ENCODE data around the gene KRTAP5-7.
"Not testable (repeated sequence)": the region's sequence is repeated elsewhere in the genome, so short reads cannot be mapped to it uniquely, and the experiment has no call there.

Gene KRTAP5-7, protein sequence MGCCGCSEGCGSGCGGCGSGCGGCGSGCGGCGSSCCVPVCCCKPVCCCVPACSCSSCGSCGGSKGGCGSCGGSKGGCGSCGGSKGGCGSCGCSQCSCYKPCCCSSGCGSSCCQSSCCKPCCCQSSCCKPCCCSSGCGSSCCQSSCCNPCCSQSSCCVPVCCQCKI

DNA sequence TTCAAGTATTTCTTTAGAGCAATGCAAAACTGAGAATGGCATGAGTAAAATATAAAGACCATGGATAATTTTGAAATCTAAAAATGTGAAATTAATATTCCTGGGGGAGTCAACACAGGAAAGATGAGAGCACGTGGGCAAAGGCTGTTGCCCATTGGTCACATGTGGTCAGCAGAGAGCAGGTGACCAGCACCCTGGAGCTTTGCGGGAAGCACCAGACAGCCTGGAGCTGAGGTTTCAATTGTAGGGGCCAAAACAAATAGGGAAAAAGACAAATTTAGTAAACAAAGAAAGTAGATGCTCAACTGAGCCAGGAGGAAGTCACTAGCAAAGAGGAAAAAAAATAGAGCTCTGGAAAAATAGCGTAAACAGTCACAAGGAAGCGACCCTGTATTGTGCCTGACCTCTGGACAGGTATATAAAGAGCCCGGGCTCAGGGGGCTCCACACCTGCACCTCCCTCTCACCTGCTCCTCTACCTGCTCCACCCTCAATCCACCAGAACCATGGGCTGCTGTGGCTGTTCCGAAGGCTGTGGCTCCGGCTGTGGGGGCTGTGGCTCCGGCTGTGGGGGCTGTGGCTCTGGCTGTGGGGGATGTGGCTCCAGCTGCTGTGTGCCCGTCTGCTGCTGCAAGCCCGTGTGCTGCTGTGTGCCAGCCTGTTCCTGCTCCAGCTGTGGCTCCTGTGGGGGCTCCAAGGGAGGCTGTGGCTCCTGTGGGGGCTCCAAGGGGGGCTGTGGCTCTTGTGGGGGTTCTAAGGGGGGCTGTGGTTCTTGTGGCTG is at the start of gene KRTAP5-7:
Gene KRTAP5-7 (plus strand): TSS at position 472 of the 780 bp plus-strand sequence. CDS start 34 bp downstream, at position 506.
- DNase-seq = not testable (repeated sequence)

- no peak for DNase-seq
Observed at GRCh38 chr11:71477641-71478527, 49.2 kb upstream of the KRTAP5-7 start.

GRCh38 chr11:71478528-71478840 is 48.6 kb upstream of the KRTAP5-7 start:
- DNase-seq = no peak

DNA sequence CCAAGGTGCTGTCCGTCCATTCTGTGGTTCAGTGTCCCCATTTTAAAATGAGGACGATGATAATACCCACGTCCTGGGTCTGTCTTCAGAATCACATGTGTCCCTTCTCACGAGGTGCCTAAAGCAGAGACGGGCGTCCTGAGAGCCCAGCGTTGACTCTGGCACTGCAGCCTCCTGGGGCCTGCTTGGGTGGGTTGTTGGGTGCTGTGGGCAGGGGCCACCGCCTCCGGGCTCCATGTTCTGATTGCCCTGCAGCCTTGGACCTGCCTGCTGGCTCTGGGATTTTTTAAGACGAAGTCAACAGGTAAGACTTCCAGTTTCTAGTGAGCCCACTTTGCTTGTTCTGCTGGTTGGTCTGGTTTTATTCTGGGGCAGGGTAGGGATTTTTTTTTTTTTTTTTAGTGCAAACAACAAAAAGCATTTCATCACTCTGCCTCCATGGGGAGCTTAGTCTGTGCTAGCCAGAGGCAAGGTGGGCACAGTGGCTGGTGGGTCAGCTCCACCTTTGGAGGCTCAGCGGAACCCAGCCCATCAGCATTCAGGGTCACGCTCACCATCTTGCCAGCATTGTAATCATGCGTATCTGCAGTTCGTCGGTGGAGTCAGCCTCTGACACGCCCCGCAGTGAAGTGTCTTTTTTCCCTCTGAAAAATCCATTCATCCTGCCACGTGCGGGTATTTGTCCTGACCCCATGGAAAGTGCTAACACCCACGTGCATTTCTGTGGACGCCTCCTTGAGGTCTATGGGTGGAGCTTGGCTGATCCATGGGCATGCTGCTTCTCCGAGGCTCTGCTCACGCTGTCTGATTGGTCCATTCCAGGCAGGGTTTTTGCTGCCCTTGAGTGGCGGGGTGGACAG is 45.7 kb upstream of the KRTAP5-7 start:
- no peak for DNase-seq

DNA sequence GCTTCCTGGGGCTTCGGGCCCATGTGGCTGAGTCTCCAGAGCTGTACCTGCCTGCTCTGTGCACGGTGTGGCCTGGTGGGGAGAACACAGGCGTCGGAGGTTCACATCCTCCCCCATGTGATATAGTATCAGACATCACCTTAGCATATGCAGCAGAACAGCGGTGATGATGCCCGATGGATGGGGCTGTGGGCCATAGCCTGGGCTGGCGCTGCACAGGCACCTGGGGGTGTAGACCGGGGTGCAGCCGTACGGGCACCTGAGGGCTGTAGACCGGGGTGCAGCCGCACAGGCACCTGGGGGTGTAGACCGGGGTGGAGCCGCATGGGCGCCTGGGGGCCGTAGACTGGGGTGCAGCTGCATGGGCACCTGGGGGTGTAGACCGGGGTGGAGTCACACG is 44.9 kb upstream of the KRTAP5-7 start:
- DNase-seq = no peak

DNA sequence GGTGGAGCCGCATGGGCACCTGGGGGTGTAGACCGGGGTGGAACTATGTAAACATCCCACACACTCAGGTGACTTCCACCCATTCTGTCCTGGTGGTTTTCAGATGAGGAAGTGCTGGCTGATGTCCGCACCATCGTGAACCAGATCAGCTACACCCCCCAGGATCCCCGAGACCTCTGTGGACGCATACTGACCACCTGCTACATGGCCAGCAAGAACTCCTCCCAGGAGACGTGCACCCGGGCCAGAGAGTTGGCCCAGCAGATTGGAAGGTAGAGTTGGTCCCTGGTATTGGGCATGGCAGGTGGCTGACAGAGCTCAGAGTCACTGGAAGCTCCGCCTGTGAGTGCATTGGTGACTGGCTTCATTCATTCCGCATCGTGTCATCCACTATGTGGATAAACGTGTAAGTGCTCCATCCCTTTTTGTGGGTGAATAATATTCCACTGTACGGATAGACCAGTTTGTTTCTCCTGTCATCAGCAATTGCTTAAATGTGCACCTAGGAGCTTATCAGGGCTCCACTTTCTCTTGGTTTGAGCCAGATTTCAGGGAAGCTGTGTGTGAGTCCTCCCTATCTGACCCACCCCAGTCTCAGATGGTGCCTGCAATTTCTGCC is 44.2 kb upstream of the KRTAP5-7 start:
- no peak for DNase-seq

GRCh38 chr11:71483692-71484091 is 43.4 kb upstream of the KRTAP5-7 start:
- DNase-seq = no peak

- no peak for DNase-seq
Observed at GRCh38 chr11:71484248-71485062, 42.6 kb upstream of the KRTAP5-7 start.

DNA sequence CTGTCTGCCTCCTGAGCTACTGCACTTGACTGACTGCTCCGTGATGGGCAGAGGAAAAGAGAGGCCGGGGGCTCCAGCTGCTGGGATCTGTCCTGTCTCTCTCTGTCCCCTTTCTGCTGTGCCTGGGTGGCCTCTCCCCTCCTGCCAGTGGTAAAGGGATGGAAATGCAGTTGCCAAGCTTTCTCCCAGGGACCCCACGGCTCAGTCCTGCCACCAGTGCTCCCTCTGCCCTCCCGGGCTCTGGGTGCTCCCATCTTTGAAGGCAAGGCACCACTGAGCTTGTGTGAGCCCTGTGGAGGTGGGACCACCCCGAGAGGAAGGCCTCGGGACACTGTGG is 42.0 kb upstream of the KRTAP5-7 start:
- DNase-seq = no peak

DNA sequence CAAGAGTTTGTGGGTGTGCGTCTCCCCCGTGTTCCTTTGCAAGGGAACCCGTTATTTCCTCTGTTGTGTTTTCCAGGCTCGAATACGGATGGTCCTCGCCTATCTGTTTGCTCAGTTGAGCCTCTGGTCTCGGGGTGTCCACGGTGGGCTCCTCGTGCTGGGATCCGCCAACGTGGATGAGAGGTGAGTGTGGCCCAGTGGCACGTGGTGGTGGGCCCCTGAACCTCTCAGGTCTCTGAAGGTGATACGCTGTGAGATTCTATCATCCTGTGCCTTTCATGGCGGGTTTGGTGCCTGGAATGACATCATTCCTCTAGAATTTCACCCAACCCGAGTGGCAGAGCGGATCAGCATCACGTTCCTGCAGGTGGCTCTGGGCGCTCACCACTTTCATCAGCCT is 41.6 kb upstream of the KRTAP5-7 start:
- no peak for DNase-seq

GRCh38 chr11:71486320-71486719 is 40.7 kb upstream of the KRTAP5-7 start:
- no peak for DNase-seq

DNA sequence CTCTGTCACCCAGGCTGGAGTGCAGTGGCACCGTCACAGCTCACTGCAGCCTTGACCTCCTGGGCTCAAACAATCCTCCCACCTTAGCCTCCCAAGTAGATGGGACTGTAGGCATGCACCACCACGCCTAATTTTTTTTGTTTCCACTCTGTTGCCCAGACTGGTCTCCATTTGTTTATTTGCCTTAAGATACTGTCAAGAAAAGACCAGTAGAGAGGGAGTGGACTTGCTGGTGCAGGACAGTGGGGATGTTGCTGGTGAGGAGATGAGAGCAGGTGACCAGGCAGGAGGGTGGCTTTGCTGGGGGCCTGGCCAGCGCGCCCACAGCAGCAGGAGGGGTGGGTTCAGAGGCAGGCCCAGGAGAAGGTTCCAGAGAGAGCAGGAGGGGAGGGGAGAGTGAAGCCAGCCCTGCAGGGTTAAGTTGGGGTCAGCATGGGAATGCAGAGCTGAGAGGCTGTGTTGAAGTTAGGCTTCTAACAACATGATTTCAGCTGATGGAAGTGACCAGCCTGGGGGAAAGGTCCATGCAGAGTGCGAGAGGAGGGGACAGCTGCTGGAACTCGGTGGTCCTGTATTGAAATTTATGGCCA is 38.3 kb upstream of the KRTAP5-7 start:
- no peak for DNase-seq

DNA sequence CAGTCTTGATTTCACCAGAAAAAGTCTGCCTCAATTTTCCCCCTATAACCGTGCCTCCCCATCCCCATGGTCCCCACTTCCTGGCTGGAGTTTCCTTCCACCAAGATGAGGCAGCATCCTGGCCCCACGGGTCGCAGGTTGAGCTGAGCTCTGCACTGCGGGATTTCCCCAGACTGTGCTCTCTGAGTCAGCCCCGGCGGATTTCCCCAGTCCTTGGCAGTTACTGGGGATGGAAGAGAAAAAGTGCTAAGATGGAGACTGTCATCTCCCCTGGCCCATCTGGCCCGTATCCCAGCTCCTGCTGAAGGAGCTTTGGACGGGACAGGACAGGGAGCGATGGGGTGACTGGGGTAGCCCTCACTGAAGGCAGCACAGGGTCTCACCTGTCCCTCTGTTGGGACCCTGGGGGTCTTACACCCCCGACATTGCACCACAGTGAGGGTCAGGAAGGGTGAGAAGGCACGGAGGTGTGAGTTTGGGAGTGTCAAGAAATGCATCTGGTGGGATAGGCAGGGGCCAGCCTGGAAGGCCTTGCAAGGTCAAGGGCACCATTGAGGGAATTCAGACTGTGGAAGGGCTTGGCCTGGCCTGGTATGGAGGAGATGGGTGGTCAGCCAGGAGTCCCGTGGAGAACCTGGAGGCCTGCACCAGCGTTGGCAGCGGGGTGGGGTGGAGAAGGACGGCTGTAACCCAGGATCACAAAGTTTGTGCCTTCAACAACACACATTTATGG is 37.6 kb upstream of the KRTAP5-7 start:
- peak; percentile 79 to 84 for DNase-seq

DNA sequence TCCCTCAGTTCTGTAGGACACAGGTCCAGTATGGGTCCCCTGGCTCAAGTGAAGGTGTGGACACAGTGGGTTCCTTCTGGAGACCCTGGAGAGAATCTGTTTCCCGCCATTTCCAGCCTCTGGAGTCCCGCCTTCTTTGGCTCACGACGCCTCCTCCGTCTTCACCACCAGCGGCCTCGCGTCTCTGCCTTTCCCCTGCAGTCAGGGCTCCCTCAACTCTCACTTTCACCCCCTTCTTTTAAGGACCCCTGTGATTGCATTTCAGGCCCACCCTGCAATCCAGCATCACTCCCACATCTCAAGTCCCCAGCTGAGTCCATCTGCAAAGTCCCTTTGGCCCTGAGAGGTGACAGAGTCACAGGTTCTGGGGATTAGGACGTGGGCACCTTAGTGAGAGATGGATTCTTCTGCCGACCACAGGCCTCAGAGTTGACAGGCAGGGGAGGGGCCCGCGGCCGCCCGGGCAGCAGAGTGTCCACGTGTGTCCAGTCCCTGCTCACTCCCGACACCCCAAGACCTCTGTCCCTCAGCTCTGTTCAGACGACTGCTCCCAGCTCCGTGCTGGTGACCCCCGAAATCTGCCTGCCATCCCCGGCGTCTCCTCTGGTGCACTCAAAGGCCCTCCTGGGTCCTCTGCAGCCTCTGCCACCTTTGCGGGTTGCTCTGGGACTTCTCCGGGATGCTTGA is 36.9 kb upstream of the KRTAP5-7 start:
- DNase-seq = no peak

DNA sequence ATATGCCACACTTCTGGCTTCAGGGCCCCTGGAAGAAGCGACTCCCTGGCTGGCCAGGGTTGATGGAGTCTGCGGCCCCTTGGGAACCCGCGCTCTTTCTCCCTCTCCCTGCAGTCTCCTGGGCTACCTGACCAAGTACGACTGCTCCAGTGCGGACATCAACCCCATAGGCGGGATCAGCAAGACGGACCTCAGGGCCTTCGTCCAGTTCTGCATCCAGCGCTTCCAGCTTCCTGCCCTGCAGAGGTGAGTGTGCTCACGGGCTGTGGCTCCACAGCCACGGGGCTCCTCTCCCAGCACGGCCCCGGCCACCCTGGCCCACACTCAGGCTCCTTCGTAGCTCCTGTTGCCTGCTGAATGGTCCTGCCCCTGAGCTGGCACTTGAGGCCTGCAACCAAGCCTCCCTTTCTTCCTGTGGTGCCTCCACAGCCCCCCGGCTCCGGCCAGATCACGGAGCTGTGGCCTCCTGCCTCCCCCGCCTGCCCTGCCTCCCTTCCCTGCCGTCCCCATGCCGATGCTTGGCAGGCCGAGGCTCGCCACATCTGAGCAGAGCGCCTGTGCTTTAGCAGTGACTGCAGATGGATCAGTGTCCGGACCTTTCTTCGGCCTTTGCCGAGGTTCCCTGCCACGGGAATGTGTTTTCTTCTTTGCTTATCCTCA is 36.2 kb upstream of the KRTAP5-7 start:
- no peak for DNase-seq

DNA sequence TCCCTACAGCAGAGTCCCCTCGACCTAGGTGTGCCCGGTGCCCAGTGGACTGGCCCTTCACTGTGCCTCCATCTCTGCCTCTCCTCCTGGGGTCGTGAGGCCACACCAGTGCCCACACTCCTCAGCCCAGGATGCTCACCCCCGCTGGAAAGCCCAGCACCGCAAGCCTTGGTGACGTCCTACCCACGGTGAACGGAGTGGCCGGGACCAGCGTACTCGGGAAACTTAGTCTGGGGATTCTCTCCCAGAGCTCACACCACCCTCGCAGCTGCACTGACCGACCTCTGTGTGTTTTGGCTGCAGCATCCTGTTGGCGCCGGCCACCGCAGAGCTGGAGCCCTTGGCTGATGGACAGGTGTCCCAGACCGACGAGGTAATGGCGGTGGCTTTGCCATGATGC is 35.5 kb upstream of the KRTAP5-7 start:
- DNase-seq = no peak

DNA sequence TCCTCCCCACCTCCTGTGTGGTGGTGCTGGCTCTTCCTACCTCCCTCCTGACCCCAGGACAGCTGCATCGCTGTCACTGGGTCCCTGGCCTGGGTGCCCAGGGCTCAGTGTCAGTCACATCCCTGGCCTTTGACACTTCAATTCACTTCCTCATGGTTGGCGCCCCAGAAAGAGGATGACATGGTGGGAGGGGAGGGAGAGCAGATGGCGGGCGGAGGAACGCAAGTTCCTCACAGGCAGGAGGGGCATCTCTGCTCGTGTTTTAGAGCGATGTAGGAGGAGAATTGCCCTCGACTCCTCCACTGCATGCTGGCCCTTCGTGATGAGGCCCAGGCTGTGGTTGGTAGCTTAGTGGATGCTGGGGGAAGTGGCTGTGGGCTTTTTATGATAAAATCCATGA is 35.1 kb upstream of the KRTAP5-7 start:
- DNase-seq = no peak

DNA sequence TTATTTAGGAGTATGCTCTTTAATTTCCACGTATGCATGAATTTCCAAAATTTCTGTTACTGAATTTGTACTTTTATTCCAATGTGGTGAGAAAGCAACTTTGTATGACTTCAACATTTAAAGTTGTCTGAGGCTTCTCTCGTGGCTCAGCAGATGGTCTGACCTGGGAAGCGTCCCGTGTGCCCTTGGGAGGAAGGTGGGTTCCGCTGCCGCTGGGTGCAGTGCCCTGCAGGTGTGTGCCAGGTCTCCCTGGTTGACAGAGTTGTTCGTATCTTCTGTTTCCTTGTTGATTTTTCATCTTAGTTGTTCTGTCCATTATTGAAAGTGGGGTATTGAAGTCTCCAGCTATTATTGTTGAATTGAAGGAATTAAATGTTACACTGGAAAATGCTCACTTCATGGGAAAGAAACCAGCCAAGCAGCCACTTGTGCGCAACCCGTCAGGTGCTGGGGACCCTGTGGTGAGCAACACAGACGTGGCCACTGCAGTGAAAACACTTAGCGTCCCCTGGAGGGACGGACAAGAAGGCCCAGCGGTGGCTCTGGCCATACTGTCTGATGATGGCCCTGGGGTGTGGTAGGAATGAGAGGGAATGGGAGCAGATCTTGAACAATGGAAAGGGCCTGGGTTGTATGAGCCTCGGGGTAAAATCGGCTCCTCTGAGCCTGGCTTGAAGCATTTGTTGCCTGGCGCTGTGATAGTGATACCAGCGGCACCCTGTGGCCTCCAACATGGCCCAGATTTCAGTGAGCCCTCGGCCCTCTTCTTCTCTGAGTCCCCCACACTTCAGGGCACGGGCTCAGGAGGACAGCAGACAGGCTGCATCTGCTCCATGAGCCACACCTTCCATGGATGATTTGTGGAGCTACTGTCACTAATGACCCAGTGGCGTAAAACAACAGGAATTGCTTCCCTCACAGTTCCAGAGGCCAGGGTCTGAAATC is 31.5 kb upstream of the KRTAP5-7 start:
- DNase-seq = no peak
